Left renal cortex interstitium (tissue), 4 donors: ENCODE measurements around the gene CDS2. TPM values are rescaled to one million over a fixed set of nuclear protein-coding genes. Genes with fewer than 3 reads are reported as not detected.

ENCODE experiments used
- polyA plus RNA-seq, 4 donors: library from polyadenylated mRNA; unstranded; fragments of 120-200 nt; gene quantifications; one replicate each; pipeline ENCODE4 v1.2.1, GENCODE V29; 2013; ENCODE audit not compliant: insufficient read length in 4 of 4

The CDS2 gene
- polyA plus RNA-seq, 4 donors, result 32.1 to 37.6 (median 33.8) TPM

Other genes starting within 250 kb of the CDS2 start
- 10 to 100 TPM; 20.0 to 25.3 (median 22.8) TPM for gene SLC23A2, start 125.5 kb upstream of the CDS2 start, polyA plus RNA-seq
- 100 to 1,000 TPM; 140 to 182 (median 157) TPM for gene TMEM230, start 13.9 kb upstream of the CDS2 start, polyA plus RNA-seq
- gene PCNA, start 7.0 kb upstream of the CDS2 start, polyA plus RNA-seq, result 100 to 1,000 TPM; 159 to 205 (median 176) TPM
- gene PROKR2, start 189.9 kb downstream of the CDS2 start, polyA plus RNA-seq, result under 1 TPM in 1 of 4 donors, not detected in 3; 0.44 TPM